Putamen (tissue), 1 donor: ENCODE measurements around the gene RGS11.
A peak's percentile ranks its signal among the peaks of the same experiment; 100 is the strongest.
"Not testable (repeated sequence)": the region's sequence is repeated elsewhere in the genome, so short reads cannot be mapped to it uniquely, and the experiment has no call there.

Source experiments
- DNase-seq: peaks from one replicate; pipeline ENCODE4 v3.0.0-alpha.2; 2016; ENCODE audit warnings: low spot score

The RGS11 gene

DNA sequence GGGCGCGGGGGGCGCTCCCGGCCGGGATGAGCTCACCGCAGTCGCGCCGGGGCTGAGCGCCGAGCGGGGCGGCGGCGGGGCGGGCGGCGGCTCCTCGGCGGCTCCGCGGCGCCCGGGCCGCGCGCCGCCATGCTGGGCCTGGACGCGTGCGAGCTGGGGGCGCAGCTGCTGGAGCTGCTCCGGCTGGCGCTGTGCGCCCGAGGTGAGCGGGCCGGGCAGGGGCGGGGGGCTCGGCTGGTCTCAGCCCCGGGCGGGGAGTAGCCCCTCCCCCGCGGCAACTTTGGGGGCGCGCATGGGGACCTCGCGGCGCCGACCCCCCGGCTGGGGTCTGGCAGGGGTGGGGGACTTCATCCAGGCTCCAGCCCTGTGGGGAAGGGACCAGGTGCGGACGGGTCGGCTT is 4.8 kb upstream of the RGS11 start, which contains the start of gene ARHGDIG:
ARHGDIG (plus strand) TSS at position 40 of the 400 bp plus-strand sequence; CDS start at position 130, 90 bp downstream.
- no peak for DNase-seq

DNA sequence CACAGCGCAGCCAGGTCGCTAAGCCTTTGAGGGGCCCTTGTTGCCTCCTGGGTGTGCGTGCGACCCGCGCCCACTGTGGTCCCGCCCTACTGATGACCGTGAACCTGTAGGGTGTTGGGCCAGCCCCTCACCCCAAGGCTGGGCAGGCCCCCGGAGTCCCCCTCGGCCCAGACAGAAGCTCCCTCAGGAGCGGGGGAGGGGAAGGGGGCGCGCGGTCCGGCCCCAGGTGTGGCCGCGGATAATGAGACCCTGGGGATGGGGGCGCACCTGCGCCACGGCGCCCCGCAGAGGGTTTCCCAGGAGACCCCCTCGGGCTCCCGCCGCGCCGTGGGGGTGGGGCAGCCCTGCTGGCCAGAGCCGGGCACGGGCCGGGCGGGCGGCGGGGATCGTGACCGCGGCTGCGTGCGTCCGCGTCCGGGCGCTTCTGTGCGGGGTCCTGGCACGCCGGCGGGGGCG is 4.3 kb upstream of the RGS11 start:
- DNase-seq: no peak

DNA sequence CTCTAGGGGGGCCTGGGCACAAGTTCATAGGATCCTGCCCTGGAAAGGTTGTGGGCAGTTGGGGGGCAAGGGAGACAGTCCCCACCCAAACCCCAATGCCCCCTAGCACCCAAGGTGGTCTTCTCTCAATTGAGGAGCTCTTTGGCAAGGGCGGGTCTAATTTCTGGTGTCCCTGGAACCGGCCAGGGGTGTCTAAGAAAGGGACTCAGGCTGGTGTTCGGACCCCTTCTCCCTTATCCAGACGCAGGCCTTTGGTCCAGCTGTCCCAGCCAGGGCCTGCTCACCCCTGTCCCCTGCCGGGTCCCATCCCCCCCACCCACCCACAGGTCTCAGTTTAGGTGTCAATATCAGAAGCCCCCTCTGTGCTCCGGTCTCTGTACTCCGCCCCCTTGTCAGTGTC is 3.8 kb upstream of the RGS11 start:
- DNase-seq: no peak

DNA sequence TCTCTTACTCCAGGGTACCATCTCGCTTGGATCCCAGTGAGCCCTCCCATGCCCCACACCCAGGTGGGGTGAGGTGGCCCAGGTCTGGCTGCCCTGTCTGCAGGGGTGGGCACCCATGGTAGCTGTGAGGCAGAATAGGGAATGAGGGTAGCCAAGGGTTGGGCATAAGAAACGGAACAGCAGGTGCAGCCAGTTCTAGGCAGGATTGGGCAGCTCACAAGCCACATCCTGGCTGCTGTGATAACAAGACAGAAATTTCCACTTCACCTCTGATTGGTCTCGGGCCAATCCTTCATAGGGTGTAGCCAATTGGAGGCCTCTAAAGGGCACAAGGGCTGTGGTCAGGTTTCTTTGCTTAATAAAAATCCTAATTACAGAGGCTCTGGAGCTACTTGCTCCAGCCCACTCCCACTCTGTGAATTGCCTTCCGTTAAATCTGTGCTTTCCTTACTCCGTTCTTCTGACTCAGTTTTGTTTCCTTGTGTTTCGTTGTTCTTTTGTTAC is 3.2 kb upstream of the RGS11 start:
- no peak for DNase-seq

DNA sequence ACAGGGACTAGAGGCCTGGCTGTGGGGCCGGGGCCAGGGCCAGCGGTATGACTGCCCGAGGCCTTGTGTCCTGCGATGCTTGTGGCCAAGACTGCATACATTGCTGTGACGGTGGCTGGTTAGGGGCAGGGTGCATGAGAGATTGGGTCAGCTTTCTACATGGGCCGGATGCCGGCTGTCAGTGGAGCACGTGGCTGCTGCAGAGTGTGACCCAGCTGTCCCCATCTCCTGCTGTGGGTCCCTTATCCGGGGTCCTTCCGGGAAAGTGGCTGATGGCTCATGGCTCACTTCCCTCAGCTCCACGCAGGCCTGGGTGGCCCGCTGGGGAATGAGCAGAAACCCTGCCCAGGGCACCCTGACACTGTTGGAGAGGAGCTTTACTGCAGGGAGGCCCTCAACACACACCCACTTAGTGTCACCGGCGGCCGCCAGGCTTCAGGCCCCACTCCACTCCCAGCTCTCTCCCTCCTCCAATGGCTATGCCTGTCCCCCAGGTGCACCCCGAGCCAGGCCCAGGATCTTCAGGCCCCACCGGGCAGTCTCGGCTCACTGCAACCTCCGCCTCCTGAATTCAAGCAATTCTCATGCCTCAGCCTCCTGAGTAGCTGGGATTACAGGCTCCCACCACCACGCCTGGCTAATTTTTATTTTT is 808 bp upstream of the RGS11 start:
- no peak for DNase-seq

- peak; percentile 29 for DNase-seq
Measured at GRCh38 chr16:275041-275641, 603 bp downstream of the RGS11 start.

GRCh38 chr16:273547-274421 is 2.0 kb downstream of the RGS11 start:
- no peak for DNase-seq

GRCh38 chr16:272633-273546 is 2.9 kb downstream of the RGS11 start:
- no peak for DNase-seq

DNA sequence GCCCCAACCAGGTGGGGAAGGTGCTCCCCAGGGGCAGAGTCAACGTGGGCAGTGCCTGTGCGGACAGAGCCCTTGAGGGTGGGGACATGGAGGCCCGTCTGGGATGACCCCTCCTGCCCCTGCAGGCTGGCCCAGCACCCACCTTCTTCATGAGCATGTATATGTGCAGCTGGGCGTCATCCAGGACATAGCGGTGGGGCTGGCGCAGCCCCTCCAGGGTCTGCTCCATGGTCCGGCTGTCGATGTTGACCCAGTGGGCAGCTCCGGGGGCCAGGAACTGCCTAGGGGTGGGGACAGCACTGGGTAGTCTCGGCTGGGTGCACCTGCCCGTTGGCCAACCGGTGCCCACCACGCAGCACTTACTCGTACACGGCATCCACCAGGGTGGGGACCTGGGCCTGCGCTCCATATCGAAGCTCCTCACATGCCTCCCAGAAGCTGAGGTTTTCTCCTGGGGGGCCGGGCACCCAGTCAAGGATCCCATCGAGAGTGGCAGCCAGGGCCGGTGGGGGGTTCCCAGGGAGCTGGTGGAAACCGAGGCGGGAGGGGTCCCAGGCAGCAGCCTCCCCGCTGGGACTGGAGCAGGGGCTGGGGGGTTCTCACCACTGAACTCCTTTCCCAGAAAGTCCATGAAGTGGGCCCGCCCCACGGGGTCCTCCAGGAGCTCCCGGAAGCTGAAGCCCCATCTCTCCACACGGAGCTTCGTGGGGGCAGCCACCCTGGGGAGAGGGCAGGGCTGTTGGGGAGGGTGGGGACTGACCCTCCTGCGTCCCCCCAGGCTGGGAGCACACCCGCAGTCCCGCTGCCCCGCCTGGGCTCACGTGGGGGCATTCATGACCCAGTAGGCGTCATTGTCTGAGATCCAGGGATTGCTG is 5.1 kb downstream of the RGS11 start:
- DNase-seq: no peak

- DNase-seq: no peak
Measured at GRCh38 chr16:269061-269796, 6.5 kb downstream of the RGS11 start.

DNA sequence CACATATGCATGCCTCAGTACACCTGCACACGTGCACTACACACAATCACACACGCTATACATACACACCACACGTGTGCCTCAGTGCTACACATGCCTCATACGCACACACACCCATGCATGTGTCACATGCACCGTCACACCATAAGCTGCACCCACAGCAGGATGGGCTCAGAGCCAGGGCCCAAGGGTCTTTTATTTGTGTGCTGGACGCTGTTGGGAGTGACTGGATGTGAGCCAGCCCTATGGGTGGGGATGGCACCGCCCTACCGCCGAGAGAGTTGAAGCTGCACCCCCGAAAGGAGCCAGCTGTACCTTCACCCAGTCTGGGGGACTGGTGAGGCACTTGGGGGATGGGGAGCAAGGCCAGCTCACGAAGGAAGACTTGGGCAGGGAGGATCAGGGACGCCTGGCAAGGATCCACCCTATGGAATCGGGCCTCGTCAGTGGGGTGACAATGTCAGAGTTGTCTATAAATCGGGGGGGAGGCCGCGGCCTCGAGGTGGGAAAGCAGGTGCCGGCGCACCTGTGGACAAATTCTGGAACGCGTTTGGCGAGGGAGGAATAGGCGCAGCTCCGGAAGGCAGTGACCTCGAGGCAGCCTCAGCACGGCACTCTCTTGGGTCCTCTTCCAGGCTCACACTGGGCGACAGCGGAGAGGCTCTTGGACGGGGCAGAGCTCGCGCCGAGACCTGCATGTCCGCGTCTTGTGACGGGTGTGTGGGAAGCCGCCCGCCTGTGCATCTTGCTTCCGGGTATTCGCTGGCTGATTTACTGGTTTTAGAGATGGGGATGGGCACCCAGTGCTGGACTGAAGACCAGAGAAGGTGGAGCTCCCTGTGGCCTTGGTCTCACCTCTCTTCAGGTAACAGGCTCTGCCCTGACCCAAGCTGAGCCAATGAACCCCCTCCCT is 7.3 kb downstream of the RGS11 start:
- no peak for DNase-seq

DNA sequence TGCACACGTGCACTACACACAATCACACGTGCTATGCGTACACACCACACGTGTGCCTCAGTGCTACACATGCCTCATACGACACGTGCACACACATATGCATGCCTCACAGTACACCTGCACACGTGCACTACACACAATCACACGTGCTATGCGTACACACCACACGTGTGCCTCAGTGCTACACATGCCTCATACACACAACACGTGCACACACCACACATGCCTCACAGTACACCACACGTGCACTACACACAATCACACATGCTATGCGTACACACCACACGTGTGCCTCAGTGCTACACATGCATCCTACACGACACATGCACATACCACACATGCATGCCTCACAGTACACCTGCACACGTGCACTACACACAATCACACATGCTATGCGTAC is 8.2 kb downstream of the RGS11 start:
- not testable (repeated sequence) for DNase-seq

GRCh38 chr16:266258-267164 is 9.2 kb downstream of the RGS11 start:
- DNase-seq: no peak

DNA sequence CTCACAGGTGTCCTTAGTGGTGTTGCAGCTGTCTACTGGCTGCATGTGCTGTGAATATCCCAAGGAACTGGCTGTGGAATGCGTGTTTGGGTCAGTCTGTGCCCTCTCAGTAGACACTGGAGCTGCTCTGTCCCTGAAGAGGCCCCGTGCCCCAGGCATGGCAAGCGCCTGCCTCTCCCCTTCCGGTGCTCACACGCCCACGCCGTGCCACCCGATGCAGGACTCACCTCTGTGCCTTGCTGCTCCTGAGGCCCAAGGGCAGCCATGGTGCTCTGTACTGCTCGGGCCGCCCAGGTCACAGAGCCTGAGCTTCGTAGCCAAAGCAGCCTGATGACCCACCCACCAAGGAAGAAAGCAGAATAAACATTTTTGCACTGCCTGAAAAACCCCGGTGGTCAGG is 10.0 kb downstream of the RGS11 start:
- no peak for DNase-seq

DNA sequence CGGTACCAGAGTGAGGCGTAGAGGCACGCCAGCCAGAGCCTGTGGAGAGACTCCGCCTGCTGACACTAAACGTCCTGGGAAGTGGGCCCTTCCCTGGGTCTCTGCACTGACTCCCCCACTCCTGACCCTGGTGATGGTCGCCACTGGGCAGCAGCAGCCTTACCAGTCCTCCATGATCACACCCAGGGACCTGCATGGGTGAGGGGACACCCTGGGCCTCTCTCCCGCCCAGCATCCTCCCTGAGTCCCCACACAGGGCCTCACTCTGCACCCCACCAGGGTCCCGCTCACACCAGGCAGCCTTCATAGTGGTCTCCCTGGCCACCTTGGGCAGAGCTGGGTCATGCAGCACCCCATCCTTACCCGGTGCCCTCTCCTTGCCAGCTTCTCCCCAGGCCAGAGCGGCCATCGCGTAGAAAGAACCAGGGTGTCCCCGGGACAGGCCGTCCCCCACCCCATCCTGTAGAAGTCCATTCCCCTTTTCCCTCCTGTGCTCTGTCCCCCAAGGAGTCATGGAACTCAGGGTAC is 10.7 kb downstream of the RGS11 start:
- no peak for DNase-seq

DNA sequence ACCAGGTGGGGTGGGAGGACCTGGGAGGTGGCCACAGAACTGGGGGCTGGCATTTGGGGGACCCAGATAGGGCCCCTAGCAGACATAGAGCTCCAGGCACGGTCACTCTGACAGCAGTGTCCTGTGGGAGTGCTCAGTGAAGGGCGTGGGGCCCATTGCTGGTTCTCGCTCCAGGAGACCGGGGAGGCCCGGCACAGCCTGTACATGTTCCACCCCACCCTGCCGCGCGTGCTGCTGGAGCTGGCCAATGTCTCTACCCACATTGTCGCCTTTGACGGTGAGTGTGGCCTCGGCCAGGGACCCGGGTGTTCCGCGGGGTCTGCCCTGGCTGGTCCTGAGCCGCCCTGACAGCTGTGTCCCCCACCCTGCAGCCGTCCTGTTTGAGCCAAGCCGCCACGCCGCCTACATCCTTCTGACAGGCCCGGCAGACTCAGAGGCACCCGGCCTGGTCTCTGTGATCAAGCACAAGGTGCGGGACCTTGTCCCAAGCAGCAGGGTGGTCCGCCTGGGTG is 11.2 kb downstream of the RGS11 start:
- DNase-seq: no peak

DNA sequence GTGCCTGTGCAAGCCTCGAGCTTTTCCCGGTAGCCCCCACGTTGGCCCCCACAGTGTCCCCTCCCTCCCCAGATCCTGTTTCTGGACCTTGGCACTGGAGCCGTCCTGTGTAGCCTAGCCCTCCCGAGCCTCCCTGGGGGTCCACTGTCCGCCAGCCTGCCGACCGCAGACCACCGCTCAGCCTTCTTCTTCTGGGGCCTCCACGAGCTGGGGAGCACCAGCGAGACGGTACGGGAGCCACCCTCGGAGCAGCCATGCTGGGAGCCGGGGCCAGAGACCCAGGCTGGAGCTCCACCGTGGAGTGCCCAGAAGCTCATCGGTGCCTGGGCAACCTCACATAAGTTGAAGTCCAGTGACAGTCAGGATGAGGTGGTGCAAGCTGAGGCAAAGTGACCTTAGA is 11.8 kb downstream of the RGS11 start:
- DNase-seq: no peak
